Measurements from ENCODE around the gene CRYGS. TPM values are rescaled to one million over a fixed set of nuclear protein-coding genes. Genes with fewer than 3 reads are reported as not detected.

Gene CRYGS
- total RNA-seq, 1 experiment from 2014 or later: 7.2 TPM

GRCh38 chr3:186530415-186530814 is 13.8 kb downstream of the CRYGS start:
- Mint-ChIP-seq H3K36me3 (ENCODE audit: insufficient read depth, unreplicated experiment) (no peaks in the 10 kb centered on the region), H3K4me3 (ENCODE audit: low read depth, unreplicated experiment) (no peak overlapping the region), H3K27ac (ENCODE audit: unreplicated experiment) (no peak overlapping the region), H3K27me3 (ENCODE audit: unreplicated experiment) (peaks cover 13% of the 10 kb centered on the region), H3K4me1 (ENCODE audit: low read depth, unreplicated experiment) (no peaks in the 10 kb centered on the region), H3K9me3 (ENCODE audit: low read depth, unreplicated experiment) (no peaks in the 10 kb centered on the region)
- CTCF ChIA-PET: no interaction called here
- intact Hi-C loops (cut with micrococcal nuclease; ENCODE audit: unreplicated experiment): no loop called here
- DNase-seq: no peak
- TF ChIP-seq CTCF (IDR thresholded peaks at IDR 0.05; ENCODE audit: unreplicated experiment): no peak
- no TSS peak for BruUV-seq (replicated peaks)

GRCh38 chr3:186529201-186529999 is 14.8 kb downstream of the CRYGS start:
- no peak for DNase-seq

GRCh38 chr3:186526256-186526606 is 17.9 kb downstream of the CRYGS start:
- H3K4me1 Mint-ChIP-seq (ENCODE audit: low read depth, unreplicated experiment): no peaks in the 10 kb centered on the region
- BruUV-seq (replicated peaks): no TSS peak
- intact Hi-C loops (cut with micrococcal nuclease; ENCODE audit: unreplicated experiment): no loop called here
- no peak overlapping the region for H3K4me3 Mint-ChIP-seq (ENCODE audit: low read depth, unreplicated experiment)
- no peak overlapping the region for H3K27ac Mint-ChIP-seq (ENCODE audit: unreplicated experiment)
- peaks cover 37% of the 10 kb centered on the region for H3K27me3 Mint-ChIP-seq (ENCODE audit: unreplicated experiment)
- DNase-seq: no peak
- no peaks in the 10 kb centered on the region for H3K9me3 Mint-ChIP-seq (ENCODE audit: low read depth, unreplicated experiment)
- H3K36me3 Mint-ChIP-seq (ENCODE audit: insufficient read depth, unreplicated experiment): no peaks in the 10 kb centered on the region
- TF ChIP-seq CTCF (IDR thresholded peaks at IDR 0.05; ENCODE audit: unreplicated experiment): no peak
- CTCF ChIA-PET: no interaction called here

More at GRCh38 chr3:186529201-186529999, 14.8 kb downstream of the CRYGS start:
- Mint-ChIP-seq H3K27ac (ENCODE audit: unreplicated experiment) (no peak overlapping the region), H3K4me1 (ENCODE audit: low read depth, unreplicated experiment) (no peaks in the 10 kb centered on the region), H3K36me3 (ENCODE audit: insufficient read depth, unreplicated experiment) (no peaks in the 10 kb centered on the region), H3K9me3 (ENCODE audit: low read depth, unreplicated experiment) (no peaks in the 10 kb centered on the region), H3K4me3 (ENCODE audit: low read depth, unreplicated experiment) (no peak overlapping the region), H3K27me3 (ENCODE audit: unreplicated experiment) (peaks cover 13% of the 10 kb centered on the region)
- BruUV-seq (replicated peaks): no TSS peak
- TF ChIP-seq CTCF (IDR thresholded peaks at IDR 0.05; ENCODE audit: unreplicated experiment): no peak
- intact Hi-C loops (cut with micrococcal nuclease; ENCODE audit: unreplicated experiment): no loop called here
- CTCF ChIA-PET: interaction anchor here (0.7 to 0.9 kb wide), 2 partner anchors 11 to 170 kb away, joined by 3 to 5 read pairs; no protein-coding TSS in a partner anchor

GRCh38 chr3:186525369-186526255 is 18.6 kb downstream of the CRYGS start:
- Mint-ChIP-seq H3K27me3 (ENCODE audit: unreplicated experiment) (peaks cover 43% of the 10 kb centered on the region), H3K4me1 (ENCODE audit: low read depth, unreplicated experiment) (no peaks in the 10 kb centered on the region), H3K27ac (ENCODE audit: unreplicated experiment) (no peak overlapping the region), H3K36me3 (ENCODE audit: insufficient read depth, unreplicated experiment) (no peaks in the 10 kb centered on the region), H3K4me3 (ENCODE audit: low read depth, unreplicated experiment) (no peak overlapping the region), H3K9me3 (ENCODE audit: low read depth, unreplicated experiment) (no peaks in the 10 kb centered on the region)
- DNase-seq: no peak
- TF ChIP-seq CTCF (IDR thresholded peaks at IDR 0.05; ENCODE audit: unreplicated experiment): no peak
- CTCF ChIA-PET: interaction anchor here (0.6 kb wide), 1 partner anchor 670 kb away, joined by 3 read pairs; no protein-coding TSS in a partner anchor
- intact Hi-C loops (cut with micrococcal nuclease; ENCODE audit: unreplicated experiment): no loop called here
- BruUV-seq (replicated peaks): no TSS peak
